HFF-Myc (cell line): ENCODE measurements around the gene SPHK2.

Source experiments
- DNase-seq: peaks from one replicate; pipeline ENCODE4 v3.0.0-alpha.2; 2011; ENCODE audit warnings: low read depth; ENCODE audit errors: extremely low read depth
- H3K4me3 ChIP-seq: replicated peaks from 2 replicates; pipeline ENCODE4 v1.5.1; 2011; ENCODE audit warnings: low read depth, mild to moderate bottlenecking, control low read depth, low read length
- TF ChIP-seq, protein P1 (sequence below): IDR thresholded peaks from 2 replicates; pipeline ENCODE4 v1.5.1; 2012; ENCODE audit warnings: mild to moderate bottlenecking, low read depth, low read length, control low read depth; ENCODE audit errors: missing control alignments

The SPHK2 gene

DNA sequence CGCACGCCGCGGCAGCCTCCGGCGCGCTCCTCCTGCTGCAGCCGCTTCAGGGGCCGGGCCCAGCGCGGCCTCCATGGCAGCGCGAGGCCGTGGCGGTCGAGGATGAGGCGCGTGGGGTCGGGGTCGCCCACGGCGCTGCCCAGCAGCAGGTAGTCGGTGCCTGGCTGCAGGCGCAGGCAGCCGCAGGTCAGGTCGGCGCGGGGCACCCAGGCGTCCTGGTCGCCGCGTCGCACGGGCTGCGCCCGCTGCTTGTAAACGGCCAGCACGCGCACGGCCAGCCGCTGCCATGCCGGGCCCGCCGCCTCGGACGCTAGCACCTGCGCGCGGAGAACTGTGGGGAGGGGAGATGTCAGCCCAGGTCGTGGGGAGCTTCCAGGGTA, 42.4 kb downstream of the SPHK2 start:
- TF ChIP-seq, protein P1, sequence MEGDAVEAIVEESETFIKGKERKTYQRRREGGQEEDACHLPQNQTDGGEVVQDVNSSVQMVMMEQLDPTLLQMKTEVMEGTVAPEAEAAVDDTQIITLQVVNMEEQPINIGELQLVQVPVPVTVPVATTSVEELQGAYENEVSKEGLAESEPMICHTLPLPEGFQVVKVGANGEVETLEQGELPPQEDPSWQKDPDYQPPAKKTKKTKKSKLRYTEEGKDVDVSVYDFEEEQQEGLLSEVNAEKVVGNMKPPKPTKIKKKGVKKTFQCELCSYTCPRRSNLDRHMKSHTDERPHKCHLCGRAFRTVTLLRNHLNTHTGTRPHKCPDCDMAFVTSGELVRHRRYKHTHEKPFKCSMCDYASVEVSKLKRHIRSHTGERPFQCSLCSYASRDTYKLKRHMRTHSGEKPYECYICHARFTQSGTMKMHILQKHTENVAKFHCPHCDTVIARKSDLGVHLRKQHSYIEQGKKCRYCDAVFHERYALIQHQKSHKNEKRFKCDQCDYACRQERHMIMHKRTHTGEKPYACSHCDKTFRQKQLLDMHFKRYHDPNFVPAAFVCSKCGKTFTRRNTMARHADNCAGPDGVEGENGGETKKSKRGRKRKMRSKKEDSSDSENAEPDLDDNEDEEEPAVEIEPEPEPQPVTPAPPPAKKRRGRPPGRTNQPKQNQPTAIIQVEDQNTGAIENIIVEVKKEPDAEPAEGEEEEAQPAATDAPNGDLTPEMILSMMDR = no peak

DNA sequence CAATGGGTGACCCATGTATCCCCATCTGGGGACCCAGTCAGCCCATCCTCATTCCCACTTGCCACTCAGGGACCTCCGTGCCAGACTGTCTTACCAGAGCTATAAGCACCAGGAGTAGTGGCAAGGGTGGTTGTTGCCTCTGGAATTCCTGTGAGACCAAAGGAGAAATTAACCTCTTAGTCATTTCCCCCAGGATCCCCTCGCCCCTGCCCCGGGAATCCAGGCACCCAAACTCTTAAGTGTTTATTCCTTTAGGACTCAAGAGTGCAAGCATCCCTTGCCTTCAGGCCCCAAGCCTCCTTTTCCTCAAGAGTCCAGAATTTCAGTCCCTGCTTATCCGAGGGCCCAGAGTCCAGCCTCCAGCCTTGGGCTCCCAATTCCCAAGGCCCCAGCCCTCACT, 44.4 kb downstream of the SPHK2 start:
- no peak overlapping the region for H3K4me3 ChIP-seq
- TF ChIP-seq, protein P1 = no peak
- no peak for DNase-seq

More for the DNA sequence above, 42.4 kb downstream of the SPHK2 start:
- no peak overlapping the region for H3K4me3 ChIP-seq
- no peak for DNase-seq

DNA sequence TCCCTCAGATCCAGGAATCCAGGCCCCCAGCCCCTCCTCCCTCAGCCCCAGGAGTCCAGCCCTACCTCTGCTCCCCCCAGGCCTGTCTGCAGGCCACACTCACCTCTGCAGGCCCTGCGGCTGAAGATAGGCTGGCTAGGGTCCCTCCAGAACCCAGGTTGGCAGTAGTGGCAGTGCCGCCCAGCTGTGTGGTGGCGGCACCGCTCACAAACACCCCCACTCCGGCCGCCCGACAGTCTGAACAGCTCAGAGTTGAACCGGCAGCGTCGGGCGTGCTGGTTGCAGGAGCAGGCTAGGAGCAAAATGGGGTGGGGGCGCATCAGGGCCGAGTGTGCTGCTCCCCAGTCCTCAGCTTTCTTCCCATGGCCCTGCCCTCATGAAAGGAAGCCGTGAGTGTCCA, 45.2 kb downstream of the SPHK2 start:
- DNase-seq = no peak
- TF ChIP-seq, protein P1 = no peak
- H3K4me3 ChIP-seq = no peak overlapping the region

DNA sequence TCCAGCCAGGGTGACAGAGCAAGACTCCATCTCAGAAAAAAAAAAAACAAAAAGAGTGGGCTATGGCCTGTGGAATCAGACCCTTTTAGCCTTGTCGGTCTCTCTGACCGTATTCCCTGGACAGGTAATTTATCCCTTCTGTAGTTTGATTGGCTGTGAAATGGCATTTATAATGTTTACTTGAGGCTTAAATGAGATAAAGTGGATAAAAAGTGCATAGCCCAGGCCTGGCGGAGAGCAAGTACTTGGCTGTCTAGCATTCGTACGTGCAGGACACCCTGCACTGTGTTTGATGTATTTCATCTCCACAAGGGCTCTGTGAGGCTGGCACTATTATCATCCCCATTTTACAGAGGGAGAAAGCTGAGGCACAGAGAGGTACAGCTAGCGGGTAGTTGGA, 46.5 kb downstream of the SPHK2 start:
- TF ChIP-seq, protein P1 = no peak
- no peak for DNase-seq
- no peak overlapping the region for H3K4me3 ChIP-seq

DNA sequence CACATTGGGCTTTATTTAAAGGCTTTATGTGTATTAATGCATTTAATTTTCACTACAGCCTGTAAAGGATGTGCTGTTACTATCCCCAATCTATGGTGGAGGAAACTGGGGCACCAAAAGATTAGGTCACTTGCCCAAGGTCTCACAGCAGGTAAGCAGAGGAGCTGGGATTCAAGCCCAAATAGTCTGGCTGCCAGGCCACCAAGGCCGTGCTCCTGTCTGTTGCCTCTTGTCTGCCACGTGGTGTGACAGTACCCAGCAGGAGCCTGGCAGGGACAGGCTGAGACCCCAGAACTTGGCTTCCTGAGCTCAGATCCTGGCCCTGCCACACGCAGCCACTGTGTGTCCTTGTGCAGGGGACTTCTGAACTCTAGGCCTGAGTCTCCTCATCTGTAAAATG, 49.0 kb downstream of the SPHK2 start:
- DNase-seq = no peak
- TF ChIP-seq, protein P1 = no peak

DNA sequence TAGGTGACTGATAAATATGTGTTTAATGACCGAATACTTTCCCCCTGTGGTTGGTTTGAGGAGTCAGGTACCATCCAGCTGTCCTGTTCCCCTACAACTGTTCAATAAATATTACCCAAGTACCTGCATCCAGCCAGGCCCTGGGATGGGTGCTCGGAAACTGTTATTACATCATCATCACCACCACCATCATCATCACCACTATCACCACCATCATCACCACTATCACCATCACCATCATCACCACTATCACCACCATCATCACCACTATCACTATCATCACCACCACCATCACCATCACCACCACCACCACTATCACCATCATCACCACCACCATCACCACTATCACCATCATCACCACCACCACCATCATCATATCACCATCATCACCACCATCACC, 49.5 kb downstream of the SPHK2 start:
- H3K4me3 ChIP-seq = no peak overlapping the region
- no peak for DNase-seq
- TF ChIP-seq, protein P1 = no peak

More for the DNA sequence above, 49.0 kb downstream of the SPHK2 start:
- no peak overlapping the region for H3K4me3 ChIP-seq

DNA sequence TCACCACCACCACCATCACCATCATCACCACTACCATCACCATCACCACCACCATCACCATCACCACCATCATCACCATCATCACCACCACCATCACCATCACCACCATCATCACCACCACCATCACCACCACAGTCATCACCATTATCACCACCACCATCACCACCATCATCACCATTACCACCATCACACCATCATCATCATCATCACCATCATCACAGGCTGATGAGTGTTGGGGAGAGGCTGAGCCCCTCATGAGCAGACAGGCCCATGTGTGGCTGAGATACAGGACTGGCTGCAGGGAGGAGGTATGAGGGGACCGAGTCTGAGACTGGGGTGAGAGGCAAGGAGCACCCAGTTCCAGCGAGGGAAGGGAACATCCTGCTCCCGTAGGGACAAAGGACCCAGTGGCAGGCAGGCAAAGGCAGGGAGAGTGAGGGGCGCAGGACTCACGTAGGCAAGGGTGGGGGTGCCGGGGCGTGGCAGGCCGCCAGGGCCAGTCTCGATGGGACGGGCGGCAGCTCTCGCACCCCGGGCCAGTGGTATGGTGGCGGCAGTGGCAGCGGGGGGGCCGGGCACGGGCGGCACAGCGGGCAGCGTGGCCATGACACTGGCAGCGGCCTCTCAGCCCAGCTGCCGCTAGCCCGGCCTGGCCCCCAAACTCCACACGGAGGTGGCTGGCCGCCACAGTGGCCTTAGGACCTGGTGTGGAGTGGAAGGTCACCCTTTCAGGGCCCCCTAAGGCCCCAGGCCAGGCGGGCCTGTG, 50.8 kb downstream of the SPHK2 start:
- TF ChIP-seq, protein P1 = no peak
- DNase-seq = no peak
- no peak overlapping the region for H3K4me3 ChIP-seq
